NCI-H1436 (cell line): Measurements from ENCODE around the gene IZUMO1.
"Not testable (repeated sequence)": the region's sequence is repeated elsewhere in the genome, so short reads cannot be mapped to it uniquely, and the experiment has no call there.

Experiments
- DNase-seq: peaks from one replicate; lab custom pipeline; 2025; lab: John Stamatoyannopoulos, UW

Gene IZUMO1

DNA sequence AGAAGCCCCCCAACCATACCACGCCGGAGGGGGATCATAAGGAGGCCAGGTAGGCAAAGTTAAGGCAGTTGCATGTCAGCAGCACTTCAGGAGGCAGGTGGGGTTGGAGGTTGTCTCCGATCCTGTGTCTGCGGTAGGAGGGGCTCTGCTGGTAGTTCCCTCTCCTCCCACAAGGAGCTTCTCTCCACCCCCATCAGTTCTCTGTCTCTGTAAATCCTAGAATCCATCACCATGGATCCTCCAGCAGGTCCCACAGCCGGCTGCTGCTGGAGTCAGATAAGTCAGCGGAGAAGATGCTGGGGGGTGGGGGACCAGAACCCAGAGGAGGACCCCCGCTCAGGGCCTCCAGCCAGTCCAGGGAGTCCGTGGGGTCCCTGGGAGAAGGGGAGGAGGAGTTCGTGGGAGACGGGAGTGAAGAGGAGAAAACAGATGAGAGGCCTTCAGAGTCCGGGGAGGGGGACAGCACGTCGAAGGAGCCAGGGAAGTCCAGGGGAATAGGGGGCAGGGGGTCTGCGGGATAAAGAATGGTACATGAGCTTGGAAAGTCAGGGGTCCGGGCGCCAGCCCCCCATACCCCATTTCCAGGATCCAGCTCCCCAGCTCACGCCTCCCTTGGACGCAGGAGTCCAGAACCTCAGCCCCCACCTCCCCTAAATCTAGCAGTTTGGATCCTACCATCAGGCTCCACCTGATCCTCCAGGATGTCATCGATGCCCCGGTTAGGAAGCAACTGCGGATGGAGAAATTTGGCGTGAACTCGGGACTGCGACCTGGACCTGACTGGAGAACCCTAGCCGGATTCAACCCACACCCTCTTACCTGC lies 33.5 kb downstream of the IZUMO1 start:
- DNase-seq: peak; percentile 37

DNA sequence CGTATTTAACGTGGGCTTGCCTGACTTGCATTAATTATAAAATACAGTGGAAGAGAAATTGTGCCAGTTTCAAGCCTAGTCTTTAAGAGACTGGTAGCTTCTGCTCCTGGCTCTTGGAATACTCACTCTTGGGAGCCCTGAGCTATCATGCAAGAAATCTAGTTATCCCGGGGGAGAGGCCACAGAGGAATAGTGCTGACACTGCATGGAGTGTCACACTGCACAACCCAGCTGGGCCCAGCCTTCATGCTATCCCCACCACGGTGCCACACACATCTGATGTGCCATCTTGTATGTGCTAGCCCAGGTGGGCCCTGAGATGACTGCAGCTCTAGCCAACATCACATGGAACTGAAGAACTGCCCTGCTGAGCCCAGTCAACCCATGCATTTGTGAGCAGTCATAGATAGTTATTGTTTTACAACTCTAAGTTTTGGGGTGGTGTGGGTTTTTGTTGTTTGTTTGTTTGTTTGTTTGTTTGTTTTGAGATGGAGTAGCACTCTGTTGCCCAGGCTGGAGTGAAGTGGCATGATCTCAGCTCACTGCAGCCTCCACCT lies 35.5 kb downstream of the IZUMO1 start:
- no peak for DNase-seq

GRCh38 chr19:48708471-48708870 lies 38.2 kb downstream of the IZUMO1 start:
- no peak for DNase-seq

DNA sequence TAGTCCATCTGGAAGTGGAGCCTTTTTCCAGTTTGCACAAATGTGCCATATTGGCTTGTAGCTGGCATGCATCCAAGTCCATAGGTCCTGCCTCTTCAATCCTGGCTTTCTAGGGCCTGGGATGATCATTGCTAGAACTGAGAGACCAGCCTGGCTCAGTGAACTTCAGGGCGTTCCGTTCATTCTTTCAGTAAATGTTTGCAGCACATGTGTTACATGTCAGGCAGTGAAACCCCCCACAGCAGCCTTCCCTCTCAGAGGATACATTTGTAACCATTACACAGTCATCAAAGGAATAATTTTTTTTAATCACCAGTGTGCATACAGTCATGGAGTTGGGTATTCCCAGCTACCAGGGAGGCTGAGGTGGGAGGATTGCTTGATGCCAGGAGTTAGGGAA lies 41.3 kb downstream of the IZUMO1 start:
- DNase-seq: no peak

- DNase-seq: no peak
These were observed 43.4 kb downstream of the IZUMO1 start for GRCh38 chr19:48703316-48703715.

GRCh38 chr19:48702701-48703100 lies 44.0 kb downstream of the IZUMO1 start:
- no peak for DNase-seq

GRCh38 chr19:48698046-48698445 lies 48.7 kb downstream of the IZUMO1 start:
- DNase-seq: no peak

GRCh38 chr19:48696353-48697010 lies 50.2 kb downstream of the IZUMO1 start:
- no peak for DNase-seq

DNA sequence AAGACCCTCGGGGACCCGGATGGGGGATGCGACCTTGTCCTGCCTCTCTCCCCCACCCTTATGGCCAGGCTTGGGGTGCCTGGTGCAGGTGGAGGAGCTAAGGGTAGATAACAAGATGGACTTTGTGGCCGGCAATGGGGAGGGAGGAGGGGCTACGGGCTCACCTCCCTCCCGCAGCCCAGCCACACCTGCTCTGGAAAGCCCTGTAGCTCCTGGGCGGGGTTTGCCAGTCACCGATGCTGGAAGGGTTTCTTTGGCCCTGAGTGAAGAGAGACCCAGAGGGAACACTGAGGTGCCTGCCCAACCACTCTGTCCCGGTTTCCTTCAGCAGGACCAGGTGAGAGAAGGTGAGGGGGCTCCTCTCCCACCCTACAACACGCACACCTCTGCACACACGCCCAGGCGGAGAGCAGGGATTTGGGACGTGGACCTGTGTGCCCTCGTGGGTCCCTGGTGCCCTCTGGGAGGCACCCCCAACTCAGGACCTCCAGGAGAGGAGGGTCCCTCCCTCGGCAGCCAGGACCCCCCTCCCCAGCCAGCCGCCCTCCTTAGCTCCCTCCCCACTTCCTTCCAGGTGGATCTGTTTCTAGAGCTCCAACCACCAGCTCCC lies 50.9 kb downstream of the IZUMO1 start, which contains the start of gene FUT2:
Gene FUT2 (plus strand): TSS at position 229 of the 610 bp plus-strand sequence. CDS start 6,986 bp downstream, outside the sequence.
- peak; percentile 59 for DNase-seq

DNA sequence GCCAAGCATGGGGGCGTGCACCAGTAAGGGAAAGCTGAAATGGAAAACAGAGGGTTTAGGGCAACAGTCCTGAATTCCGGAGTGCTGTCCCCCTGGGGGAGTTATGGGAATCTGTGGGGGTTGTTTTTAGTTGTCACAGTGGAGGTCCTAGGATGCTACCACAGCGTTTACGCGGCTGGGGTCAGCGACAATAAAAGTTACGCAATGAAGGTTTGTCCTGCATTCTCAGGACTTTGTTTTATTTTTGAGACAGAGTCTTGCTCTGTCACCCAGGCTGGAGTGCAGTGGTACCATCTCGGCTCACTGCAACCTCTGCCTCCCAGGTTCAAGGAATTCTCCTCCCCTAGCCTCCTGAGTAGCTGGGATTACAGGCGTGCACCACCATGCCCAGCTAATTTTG lies 53.1 kb downstream of the IZUMO1 start:
- not testable (repeated sequence) for DNase-seq
